ENCODE data around the gene TENM4. TPM values are rescaled to one million over a fixed set of nuclear protein-coding genes. Genes with fewer than 3 reads are reported as not detected.

The TENM4 gene
- total RNA-seq, 1 donor from 2014 or later = 43.2 TPM

DNA sequence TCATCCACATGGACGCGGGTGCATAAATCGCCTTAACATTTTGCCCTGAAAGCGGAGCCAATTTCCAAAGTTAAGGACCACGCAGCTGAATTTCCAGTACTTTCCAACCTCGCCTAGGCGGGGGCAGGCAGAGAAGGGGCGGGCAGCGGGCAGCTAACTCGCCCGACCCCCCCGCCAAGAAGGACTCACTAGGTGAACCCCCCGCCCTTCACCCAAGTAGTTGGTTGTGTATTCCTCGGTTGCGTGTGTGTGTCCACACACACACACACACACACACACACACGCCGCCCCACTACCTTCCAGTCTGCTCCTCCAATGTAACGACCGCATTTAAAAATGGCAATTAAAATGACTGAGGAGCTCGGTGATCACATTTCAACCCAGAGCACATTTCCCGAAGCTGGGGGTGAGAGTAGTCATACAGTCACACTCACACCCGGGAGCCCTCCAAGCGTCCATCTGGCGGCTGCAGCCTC is 1.4 kb downstream of the TENM4 start:
- no peak for DNase-seq (ENCODE audit: low read depth, low spot score)
- H3K36me3 Mint-ChIP-seq (ENCODE audit: low read depth) = no peaks in the 10 kb centered on the region
- peak overlapping the region; percentile 16 for H3K27ac Mint-ChIP-seq (ENCODE audit: unreplicated experiment)
- no peaks in the 10 kb centered on the region for H3K9me3 Mint-ChIP-seq
- peaks cover 79% of the 10 kb centered on the region for H3K27me3 Mint-ChIP-seq (ENCODE audit: low read depth)
- H3K4me3 Mint-ChIP-seq = peak overlapping the region; percentile 93
- H3K4me1 Mint-ChIP-seq = peaks cover 31% of the 10 kb centered on the region
- TF ChIP-seq, protein P1, sequence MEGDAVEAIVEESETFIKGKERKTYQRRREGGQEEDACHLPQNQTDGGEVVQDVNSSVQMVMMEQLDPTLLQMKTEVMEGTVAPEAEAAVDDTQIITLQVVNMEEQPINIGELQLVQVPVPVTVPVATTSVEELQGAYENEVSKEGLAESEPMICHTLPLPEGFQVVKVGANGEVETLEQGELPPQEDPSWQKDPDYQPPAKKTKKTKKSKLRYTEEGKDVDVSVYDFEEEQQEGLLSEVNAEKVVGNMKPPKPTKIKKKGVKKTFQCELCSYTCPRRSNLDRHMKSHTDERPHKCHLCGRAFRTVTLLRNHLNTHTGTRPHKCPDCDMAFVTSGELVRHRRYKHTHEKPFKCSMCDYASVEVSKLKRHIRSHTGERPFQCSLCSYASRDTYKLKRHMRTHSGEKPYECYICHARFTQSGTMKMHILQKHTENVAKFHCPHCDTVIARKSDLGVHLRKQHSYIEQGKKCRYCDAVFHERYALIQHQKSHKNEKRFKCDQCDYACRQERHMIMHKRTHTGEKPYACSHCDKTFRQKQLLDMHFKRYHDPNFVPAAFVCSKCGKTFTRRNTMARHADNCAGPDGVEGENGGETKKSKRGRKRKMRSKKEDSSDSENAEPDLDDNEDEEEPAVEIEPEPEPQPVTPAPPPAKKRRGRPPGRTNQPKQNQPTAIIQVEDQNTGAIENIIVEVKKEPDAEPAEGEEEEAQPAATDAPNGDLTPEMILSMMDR (conservative IDR thresholded peaks at IDR 0.05) = no peak

DNA sequence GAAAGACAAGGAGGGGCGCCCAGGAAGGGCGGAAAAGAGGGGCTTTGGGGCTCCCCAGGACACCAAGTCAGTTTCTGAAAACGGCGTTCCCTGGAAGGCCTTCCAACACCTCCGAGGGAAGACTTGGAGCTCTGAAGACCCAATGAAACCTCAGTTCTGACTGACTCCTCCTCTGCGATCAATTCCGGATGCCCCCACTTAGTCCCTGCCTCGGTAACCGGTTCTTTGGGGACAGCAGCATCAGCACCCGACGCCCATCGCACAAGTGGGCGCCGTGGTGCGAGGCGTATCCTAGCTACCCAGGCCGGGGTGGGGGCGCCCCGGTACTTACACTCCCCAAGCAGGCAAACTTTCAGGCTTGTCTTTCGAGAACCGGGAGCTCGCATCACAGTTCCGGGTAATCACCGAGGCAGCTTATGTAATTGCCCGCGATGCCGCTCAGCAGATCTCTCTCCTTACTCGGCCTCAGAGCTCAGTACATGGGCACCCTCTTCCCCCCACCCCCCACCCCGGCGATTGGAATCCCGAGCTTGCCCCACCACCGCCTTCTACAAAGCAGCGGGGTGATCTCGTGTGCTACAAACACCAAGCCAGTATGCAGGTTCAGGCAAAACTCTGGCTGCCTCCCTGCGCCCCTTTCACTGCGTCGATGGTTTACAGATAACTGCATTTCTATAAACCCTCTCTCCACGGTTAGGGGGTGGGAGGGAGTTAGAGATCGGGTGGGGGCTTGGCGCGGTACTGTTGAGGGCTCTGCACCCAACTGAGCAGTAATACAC is 2.0 kb downstream of the TENM4 start:
- TF ChIP-seq, protein P1 (conservative IDR thresholded peaks at IDR 0.05) = no peak
- H3K9me3 Mint-ChIP-seq = no peaks in the 10 kb centered on the region
- peak overlapping the region; percentile 93 for H3K4me3 Mint-ChIP-seq
- peaks cover 31% of the 10 kb centered on the region for H3K4me1 Mint-ChIP-seq
- H3K36me3 Mint-ChIP-seq (ENCODE audit: low read depth) = no peaks in the 10 kb centered on the region
- no peak overlapping the region for H3K27ac Mint-ChIP-seq (ENCODE audit: unreplicated experiment)
- DNase-seq (ENCODE audit: low read depth, low spot score) = no peak
- peaks cover 81% of the 10 kb centered on the region for H3K27me3 Mint-ChIP-seq (ENCODE audit: low read depth)

DNA sequence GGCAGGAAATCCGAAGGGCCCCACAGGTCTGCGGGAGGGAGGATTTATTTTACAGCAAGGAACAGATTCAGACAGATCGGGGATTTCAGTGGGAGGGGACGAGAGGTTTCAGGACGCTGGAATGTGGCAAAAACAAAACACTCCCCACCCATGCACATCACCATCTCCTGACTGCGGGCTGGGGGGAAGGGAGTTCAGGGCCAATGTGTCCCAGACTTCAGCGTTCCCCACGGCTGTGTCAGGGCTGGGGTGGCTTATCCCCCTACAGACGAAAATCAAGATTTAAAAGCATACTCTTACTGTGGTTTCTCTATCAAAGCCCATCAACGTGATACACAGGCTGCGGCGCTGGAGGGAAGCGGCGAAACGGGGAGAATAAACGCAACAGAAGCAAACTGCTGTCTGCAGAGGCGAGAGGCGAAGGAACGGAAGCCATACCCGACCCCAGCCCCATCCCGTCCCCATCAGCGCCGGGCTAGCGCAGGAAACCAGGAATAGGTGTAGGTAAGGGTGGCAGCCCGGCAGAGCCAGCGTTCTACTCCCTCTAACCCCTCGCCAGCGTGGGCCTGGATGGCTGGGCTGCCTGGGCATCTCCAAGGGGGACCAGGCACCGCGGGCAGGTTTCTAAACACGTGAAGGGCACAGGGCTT is 2.7 kb downstream of the TENM4 start:
- peaks cover 31% of the 10 kb centered on the region for H3K4me1 Mint-ChIP-seq
- H3K27ac Mint-ChIP-seq (ENCODE audit: unreplicated experiment) = no peak overlapping the region
- peaks cover 75% of the 10 kb centered on the region for H3K27me3 Mint-ChIP-seq (ENCODE audit: low read depth)
- H3K4me3 Mint-ChIP-seq = peak overlapping the region; percentile 93
- peak; percentile 8 for DNase-seq (ENCODE audit: low read depth, low spot score)
- H3K9me3 Mint-ChIP-seq = no peaks in the 10 kb centered on the region
- TF ChIP-seq, protein P1 (conservative IDR thresholded peaks at IDR 0.05) = no peak
- no peaks in the 10 kb centered on the region for H3K36me3 Mint-ChIP-seq (ENCODE audit: low read depth)

DNA sequence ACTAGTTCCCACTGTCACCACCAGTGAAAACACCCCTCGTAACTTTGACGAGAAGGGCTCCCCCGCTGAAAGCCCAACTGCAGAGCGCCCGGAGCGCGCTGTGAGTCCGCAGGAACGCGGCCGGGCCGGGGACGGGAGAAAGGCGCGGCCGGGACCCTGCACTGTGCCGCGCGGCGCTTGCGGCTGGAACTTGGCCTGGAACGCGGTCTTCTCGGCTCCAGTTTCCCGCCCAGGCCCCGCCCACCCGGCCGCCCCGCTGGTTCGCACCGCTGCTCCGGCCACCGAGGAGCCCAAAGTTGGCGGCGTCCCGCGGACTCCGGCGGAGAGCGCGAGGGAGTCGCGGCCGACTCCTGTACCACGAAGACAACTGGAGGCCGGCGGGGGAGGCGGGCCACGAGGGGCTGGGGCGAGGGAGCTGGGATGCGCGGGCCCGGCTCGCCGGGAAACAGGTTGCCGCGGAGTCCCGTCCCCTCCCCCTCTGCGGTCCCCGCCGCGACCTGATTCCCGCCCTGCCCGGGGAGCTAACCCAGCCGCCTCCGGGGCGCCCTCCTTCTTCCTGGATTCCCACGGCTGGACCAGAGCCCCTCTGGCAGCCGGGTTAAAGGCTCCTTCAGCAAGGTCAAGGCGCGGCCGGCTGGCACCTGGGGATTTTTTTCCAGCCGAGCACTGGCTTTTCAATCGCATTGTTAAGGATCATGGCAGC is 3.4 kb downstream of the TENM4 start:
- no peaks in the 10 kb centered on the region for H3K36me3 Mint-ChIP-seq (ENCODE audit: low read depth)
- peak overlapping the region; percentile 93 for H3K4me3 Mint-ChIP-seq
- H3K27ac Mint-ChIP-seq (ENCODE audit: unreplicated experiment) = peak overlapping the region; percentile 3
- TF ChIP-seq, protein P1 (conservative IDR thresholded peaks at IDR 0.05) = no peak
- no peaks in the 10 kb centered on the region for H3K9me3 Mint-ChIP-seq
- H3K4me1 Mint-ChIP-seq = peaks cover 31% of the 10 kb centered on the region
- H3K27me3 Mint-ChIP-seq (ENCODE audit: low read depth) = peaks cover 69% of the 10 kb centered on the region
- peak; percentile 52 for DNase-seq (ENCODE audit: low read depth, low spot score)

DNA sequence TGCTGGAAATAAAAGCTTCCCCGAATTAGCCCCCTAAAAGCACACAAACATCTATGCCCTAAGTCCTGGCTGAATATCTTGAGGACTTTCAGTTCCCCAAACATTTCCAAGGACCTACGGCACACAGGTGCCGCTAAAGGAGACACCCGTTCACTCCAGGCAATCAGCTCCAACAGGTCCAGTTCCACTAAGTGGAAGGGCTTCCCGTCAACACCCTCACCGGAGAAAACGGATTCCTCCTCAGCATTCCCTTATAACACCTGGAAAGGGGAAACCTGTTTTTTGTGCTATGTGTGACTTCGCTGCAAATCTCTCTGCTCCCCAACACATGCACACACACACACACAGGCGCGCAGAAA is 3.9 kb downstream of the TENM4 start:
- peak overlapping the region; percentile 3 for H3K27ac Mint-ChIP-seq (ENCODE audit: unreplicated experiment)
- no peaks in the 10 kb centered on the region for H3K9me3 Mint-ChIP-seq
- TF ChIP-seq, protein P1 (conservative IDR thresholded peaks at IDR 0.05) = no peak
- no peaks in the 10 kb centered on the region for H3K36me3 Mint-ChIP-seq (ENCODE audit: low read depth)
- H3K4me3 Mint-ChIP-seq = peak overlapping the region; percentile 88
- H3K4me1 Mint-ChIP-seq = peaks cover 31% of the 10 kb centered on the region
- DNase-seq (ENCODE audit: low read depth, low spot score) = no peak
- H3K27me3 Mint-ChIP-seq (ENCODE audit: low read depth) = peaks cover 65% of the 10 kb centered on the region
